Astrocyte (in vitro differentiated cells and primary cell): ENCODE results near the gene EIF3F.
A peak's percentile ranks its signal among the peaks of the same experiment; 100 is the strongest.

Experiments used
- EZH2 ChIP-seq: IDR thresholded peaks from 2 replicates; pipeline ENCODE4 v1.6.1; 2012; ENCODE audit warnings: mild to moderate bottlenecking, low read length, inconsistent platforms; ENCODE audit not compliant: insufficient read depth
- TF ChIP-seq, protein P1 (sequence below): IDR thresholded peaks from 2 replicates; pipeline ENCODE4 v1.5.1; 2011; ENCODE audit warnings: low read depth, mild to moderate bottlenecking, inconsistent platforms, low read length, moderate library complexity; ENCODE audit not compliant: insufficient read depth

- TF ChIP-seq, protein P1, sequence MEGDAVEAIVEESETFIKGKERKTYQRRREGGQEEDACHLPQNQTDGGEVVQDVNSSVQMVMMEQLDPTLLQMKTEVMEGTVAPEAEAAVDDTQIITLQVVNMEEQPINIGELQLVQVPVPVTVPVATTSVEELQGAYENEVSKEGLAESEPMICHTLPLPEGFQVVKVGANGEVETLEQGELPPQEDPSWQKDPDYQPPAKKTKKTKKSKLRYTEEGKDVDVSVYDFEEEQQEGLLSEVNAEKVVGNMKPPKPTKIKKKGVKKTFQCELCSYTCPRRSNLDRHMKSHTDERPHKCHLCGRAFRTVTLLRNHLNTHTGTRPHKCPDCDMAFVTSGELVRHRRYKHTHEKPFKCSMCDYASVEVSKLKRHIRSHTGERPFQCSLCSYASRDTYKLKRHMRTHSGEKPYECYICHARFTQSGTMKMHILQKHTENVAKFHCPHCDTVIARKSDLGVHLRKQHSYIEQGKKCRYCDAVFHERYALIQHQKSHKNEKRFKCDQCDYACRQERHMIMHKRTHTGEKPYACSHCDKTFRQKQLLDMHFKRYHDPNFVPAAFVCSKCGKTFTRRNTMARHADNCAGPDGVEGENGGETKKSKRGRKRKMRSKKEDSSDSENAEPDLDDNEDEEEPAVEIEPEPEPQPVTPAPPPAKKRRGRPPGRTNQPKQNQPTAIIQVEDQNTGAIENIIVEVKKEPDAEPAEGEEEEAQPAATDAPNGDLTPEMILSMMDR: peak; percentile 82
- TF ChIP-seq EZH2: no peak
These were observed at the start of gene EIF3F for GRCh38 chr11:7986768-7987559.
